B cell (primary cell): ENCODE data around the gene ACAD10. TPM values are rescaled to one million over a fixed set of nuclear protein-coding genes. Genes with fewer than 3 reads are reported as not detected.
A peak's percentile ranks its signal among the peaks of the same experiment; 100 is the strongest.

Source experiments
- ATAC-seq: fragments of 200-7000 bp; cut with Tn5 transposase; one replicate; pipeline ENCODE4 v1.10.0; 2021; ENCODE audit warnings: low read depth, mild to moderate bottlenecking, moderate number of reproducible peaks, moderate library complexity
- CTCF ChIA-PET: fragments of 350-600 bp; sonication (Branson Sonifier 250); formaldehyde crosslinking; loops from one replicate; lab custom pipeline; 2021; ENCODE audit warnings: antibody characterized with exemption, inconsistent platforms; lab: Charles Lee
- POLR2A ChIA-PET: fragments of 350-600 bp; sonication (Branson Sonifier 250); formaldehyde crosslinking; loops from one replicate; lab custom pipeline; 2021; ENCODE audit warnings: antibody characterized with exemption; lab: Charles Lee
- DNase-seq: peaks from one replicate; pipeline ENCODE4 v3.0.0; 2013
- H2AFZ ChIP-seq: 2 replicates; pipeline ENCODE4 v1.6.1; 2012; ENCODE audit warnings: mild to moderate bottlenecking, low read depth, low read length; ENCODE audit not compliant: insufficient read depth, poor library complexity, severe bottlenecking
- H3K27ac ChIP-seq, 2 donors: 1 replicate in 1 of 2; 2 replicates in 1 of 2; pipeline ENCODE4 v1.5.1; 2012 to 2013; ENCODE audit warnings: low read length in 2 of 2, mild to moderate bottlenecking in 2 of 2, moderate library complexity in 1 of 2
- H3K27me3 ChIP-seq, 4 experiments: fragments of 200-600 bp in 1 of 4; sonication (generic) in 1 of 4; replicated peaks in 1 of 4; 1 replicate in 2 of 4; 2 replicates in 2 of 4; pipeline versions ENCODE4 v1.6.1 to v1.7.0; 2013 to 2016; ENCODE audit warnings: low read length in 3 of 4, mild to moderate bottlenecking in 2 of 4, mixed read lengths in 1 of 4, moderate library complexity in 1 of 4; ENCODE audit not compliant: insufficient read depth in 4 of 4, control insufficient read depth in 3 of 4; ENCODE audit errors: control extremely low read depth in 1 of 4
- H3K36me3 ChIP-seq, 2 experiments: replicated peaks in 1 of 2; 1 replicate in 1 of 2; 2 replicates in 1 of 2; pipeline versions ENCODE4 v1.6.1 to v1.7.1; 2013; ENCODE audit warnings: low read length in 1 of 2; ENCODE audit not compliant: insufficient read depth in 2 of 2, control insufficient read depth in 1 of 2; ENCODE audit errors: control extremely low read depth in 1 of 2, extremely low read depth in 1 of 2
- H3K4me1 ChIP-seq, 2 donors: fragments of 200-600 bp in 1 of 2; sonication (generic) in 1 of 2; 1 replicate in 1 of 2; 2 replicates in 1 of 2; pipeline versions ENCODE4 v1.5.1 to v1.6.1; 2013 to 2017; ENCODE audit warnings: low read length in 2 of 2; ENCODE audit not compliant: control insufficient read depth in 2 of 2, insufficient read depth in 2 of 2
- H3K4me2 ChIP-seq: replicated peaks from 2 replicates; pipeline ENCODE3; 2012; ENCODE audit warnings: mild to moderate bottlenecking, low read depth, low read length; ENCODE audit not compliant: poor library complexity, severe bottlenecking
- H3K4me3 ChIP-seq, 5 experiments: fragments of 200-600 bp in 1 of 5; sonication (generic) in 1 of 5; 1 replicate in 3 of 5; 2 replicates in 2 of 5; pipeline versions ENCODE4 v1.5.1 to v1.7.0; 2011 to 2016; ENCODE audit warnings: low read length in 4 of 5, mild to moderate bottlenecking in 4 of 5, low read depth in 2 of 5, control low read depth in 1 of 5, moderate library complexity in 1 of 5; ENCODE audit not compliant: insufficient read depth in 1 of 5; ENCODE audit errors: control extremely low read depth in 1 of 5, extremely low read depth in 1 of 5
- H3K79me2 ChIP-seq: fragments of 200-600 bp; sonication (generic); one replicate; pipeline ENCODE4 v1.6.0; 2016; ENCODE audit warnings: low read length; ENCODE audit not compliant: control insufficient read depth, insufficient read depth
- H3K9ac ChIP-seq: fragments of 200-600 bp; sonication (generic); 2 replicates; pipeline ENCODE4 v1.6.1; 2017; ENCODE audit warnings: mild to moderate bottlenecking, low read length, moderate library complexity
- H3K9me3 ChIP-seq, 3 donors: one replicate each; pipeline versions ENCODE4 v1.6.1 to v1.7.1; 2013; ENCODE audit warnings: low read length in 2 of 3; ENCODE audit not compliant: control insufficient read depth in 2 of 3, insufficient read depth in 1 of 3; ENCODE audit errors: control extremely low read depth in 1 of 3
- H4K20me1 ChIP-seq: 2 replicates; pipeline ENCODE4 v1.6.0; 2012; ENCODE audit warnings: mild to moderate bottlenecking, low read length; ENCODE audit not compliant: insufficient read depth, control insufficient read depth, poor library complexity, severe bottlenecking
- H3K27ac Mint-ChIP-seq: one replicate; pipeline ENCODE4 v1.8.0; 2021; ENCODE audit warnings: mixed read lengths
- H3K27me3 Mint-ChIP-seq: one replicate; pipeline ENCODE4 v1.8.0; 2021; ENCODE audit warnings: mixed read lengths
- H3K4me1 Mint-ChIP-seq: one replicate; pipeline ENCODE4 v1.8.0; 2021; ENCODE audit warnings: mixed read lengths
- H3K4me3 Mint-ChIP-seq: one replicate; pipeline ENCODE4 v1.8.0; 2021; ENCODE audit warnings: mixed read lengths
- H3K9me3 Mint-ChIP-seq: one replicate; pipeline ENCODE4 v1.8.0; 2022; ENCODE audit warnings: mixed read lengths; ENCODE audit not compliant: insufficient read depth
- EZH2 ChIP-seq: IDR thresholded peaks from 2 replicates; pipeline ENCODE4 v1.6.1; 2012; ENCODE audit warnings: borderline replicate concordance, low read depth, mild to moderate bottlenecking, moderate library complexity, low read length; ENCODE audit not compliant: insufficient read depth, poor library complexity, severe bottlenecking
- WGBS: methylation state at CpG from one replicate; pipeline ENCODE4 v1.1.5; 2013; ENCODE audit warnings: missing lambda C conversion rate; ENCODE audit not compliant: insufficient coverage; 5-methylcytosine and 5-hydroxymethylcytosine counted together
- intact Hi-C: fragments of 100-400 bp; cut with micrococcal nuclease; formaldehyde crosslinking; loops from one replicate; pipeline ENCODE4 v1.10.0; 2022
- polyA plus RNA-seq: library from polyadenylated mRNA; depleted of rRNA; stranded (reverse); fragments of >200 nt; gene quantifications from 2 replicates; pipeline ENCODE4 v1.2.3, GENCODE V29; 2012
- total RNA-seq, 2 donors: library from RNA; stranded (reverse); fragments of 120-200 nt in 1 of 2; gene quantifications; 1 replicate in 1 of 2; 2 replicates in 1 of 2; pipeline versions ENCODE4 v1.2.3 to v1.2.4, GENCODE V29; 2013 to 2022
- TF ChIP-seq, protein P1 (sequence below): fragments of 200-600 bp; IDR thresholded peaks from one replicate; pipeline ENCODE4 v1.8.0; 2022; ENCODE audit warnings: antibody characterized with exemption, mild to moderate bottlenecking

Gene ACAD10
- total and polyA plus RNA-seq, 2 donors (not counting 1 experiment from before 2014, with no cell fraction given) = 38.1 to 48.6 TPM

DNA sequence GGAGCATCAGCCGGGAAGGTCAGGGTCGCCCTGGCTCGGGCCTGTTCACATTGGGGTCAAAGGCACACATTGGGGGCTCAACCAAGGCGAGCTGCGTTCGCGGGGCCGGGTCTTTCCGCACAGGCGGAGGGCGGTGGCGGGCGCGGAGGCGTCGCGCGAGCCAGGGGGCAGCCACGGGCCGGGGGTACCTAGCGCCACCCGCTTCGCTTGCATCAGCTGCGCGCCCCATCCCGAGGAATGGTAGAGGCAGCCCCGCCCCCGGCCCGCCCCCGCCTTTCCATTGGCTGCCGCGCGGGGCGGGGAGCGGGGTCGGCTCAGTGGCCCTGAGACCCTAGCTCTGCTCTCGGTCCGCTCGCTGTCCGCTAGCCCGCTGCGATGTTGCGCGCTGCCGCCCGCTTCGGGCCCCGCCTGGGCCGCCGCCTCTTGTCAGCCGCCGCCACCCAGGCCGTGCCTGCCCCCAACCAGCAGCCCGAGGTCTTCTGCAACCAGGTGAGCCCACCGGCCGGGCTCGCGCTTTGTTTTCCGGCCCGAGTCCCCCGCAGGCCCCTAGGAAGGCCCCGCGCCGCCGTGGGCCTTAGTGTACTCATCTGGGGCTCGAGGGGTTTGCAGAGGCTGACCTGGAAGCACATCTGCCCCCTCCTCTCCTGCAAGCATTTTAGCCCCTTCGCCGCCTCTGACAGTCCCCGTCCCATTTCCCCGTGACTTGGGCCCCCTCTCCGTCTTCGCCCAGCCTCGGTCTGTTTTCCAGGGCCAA lies 80.9 kb downstream of the ACAD10 start, which contains the start of gene ALDH2:
TSS of gene ALDH2 (plus strand) at position 326 of the 754 bp plus-strand sequence. CDS start at position 376, 50 bp downstream.
- ChIA-PET CTCF (interaction anchor here (1.0 to 5.8 kb wide), 3 partner anchors 9 to 46 kb away, joined by 8 to 56 read pairs (median 9); no protein-coding TSS in a partner anchor), POLR2A (interaction anchor here (1.2 to 2.4 kb wide), 2 partner anchors 9 to 10 kb away, joined by 5 to 18 read pairs; no protein-coding TSS in a partner anchor)
- H4K20me1 ChIP-seq = no peaks in the 10 kb centered on the region
- DNase-seq (peak; percentile 68), ATAC-seq (peak; percentile 79)
- peak within 1 kb of the TSS; percentile 100 for H3K4me2 ChIP-seq
- under 1% methylated on average over 73 of the region's 73 CpGs for WGBS
- H3K27me3 ChIP-seq = no peaks in the 10 kb centered on the region
- peaks cover 0 to 6% (median 0%) of the 10 kb centered on the region in 3 donors for H3K9me3 ChIP-seq
- H3K27ac ChIP-seq = peak within 1 kb of the TSS in 1 of 2 donors; percentile 55
- Mint-ChIP-seq H3K9me3 (no peaks in the 10 kb centered on the region), H3K27ac (peak within 1 kb of the TSS; percentile 71), H3K4me3 (peak within 1 kb of the TSS; percentile 78), H3K27me3 (no peaks in the 10 kb centered on the region), H3K4me1 (peaks cover 57% of the 10 kb centered on the region)
- peak within 1 kb of the TSS; percentile 2 to 74 (median 62) for H3K4me3 ChIP-seq
- peak within 1 kb of the TSS; percentile 93 for H2AFZ ChIP-seq
- intact Hi-C loops = loop anchor here (2.0 to 5.0 kb wide), 2 partner anchors 74 to 79 kb away; partner anchors contain the start of genes ACAD10 and BRAP
- H3K9ac ChIP-seq = peak within 1 kb of the TSS; percentile 73
- H3K4me1 ChIP-seq = peaks cover 47 to 53% of the 10 kb centered on the region in 2 donors
- H3K79me2 ChIP-seq = peaks cover 3% of the 10 kb centered on the region
- TF ChIP-seq, protein P1, sequence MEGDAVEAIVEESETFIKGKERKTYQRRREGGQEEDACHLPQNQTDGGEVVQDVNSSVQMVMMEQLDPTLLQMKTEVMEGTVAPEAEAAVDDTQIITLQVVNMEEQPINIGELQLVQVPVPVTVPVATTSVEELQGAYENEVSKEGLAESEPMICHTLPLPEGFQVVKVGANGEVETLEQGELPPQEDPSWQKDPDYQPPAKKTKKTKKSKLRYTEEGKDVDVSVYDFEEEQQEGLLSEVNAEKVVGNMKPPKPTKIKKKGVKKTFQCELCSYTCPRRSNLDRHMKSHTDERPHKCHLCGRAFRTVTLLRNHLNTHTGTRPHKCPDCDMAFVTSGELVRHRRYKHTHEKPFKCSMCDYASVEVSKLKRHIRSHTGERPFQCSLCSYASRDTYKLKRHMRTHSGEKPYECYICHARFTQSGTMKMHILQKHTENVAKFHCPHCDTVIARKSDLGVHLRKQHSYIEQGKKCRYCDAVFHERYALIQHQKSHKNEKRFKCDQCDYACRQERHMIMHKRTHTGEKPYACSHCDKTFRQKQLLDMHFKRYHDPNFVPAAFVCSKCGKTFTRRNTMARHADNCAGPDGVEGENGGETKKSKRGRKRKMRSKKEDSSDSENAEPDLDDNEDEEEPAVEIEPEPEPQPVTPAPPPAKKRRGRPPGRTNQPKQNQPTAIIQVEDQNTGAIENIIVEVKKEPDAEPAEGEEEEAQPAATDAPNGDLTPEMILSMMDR = no peak
- TF ChIP-seq EZH2 = no peak
- H3K36me3 ChIP-seq = no peaks in the 10 kb centered on the region
